HepG2 (cell line): Measurements from ENCODE around the gene USP1. TPM values are rescaled to one million over a fixed set of nuclear protein-coding genes. Genes with fewer than 3 reads are reported as not detected.

ENCODE experiments used
- BORCS8-MEF2B ChIP-seq: sonication (generic); formaldehyde crosslinking; IDR thresholded peaks from 2 replicates; pipeline ENCODE4 v1.8.0; 2022; ENCODE audit warnings: mild to moderate bottlenecking, missing genetic modification reagents
- CENPX ChIP-seq: sonication (generic); formaldehyde crosslinking; IDR thresholded peaks from 2 replicates; pipeline ENCODE4 v1.9.0; 2021; ENCODE audit warnings: mild to moderate bottlenecking, missing genetic modification reagents, moderate library complexity
- ESRRA ChIP-seq: sonication (generic); formaldehyde crosslinking; IDR thresholded peaks from 2 replicates; pipeline ENCODE4 v1.5.1; 2020; ENCODE audit warnings: mild to moderate bottlenecking, low read depth, missing genetic modification reagents
- KLF15 ChIP-seq: sonication (generic); formaldehyde crosslinking; IDR thresholded peaks from 2 replicates; pipeline ENCODE4 v1.8.1; 2023; ENCODE audit warnings: borderline replicate concordance, mild to moderate bottlenecking, inconsistent platforms, missing genetic modification reagents, mixed read lengths
- MEIS1 ChIP-seq: sonication (generic); formaldehyde crosslinking; IDR thresholded peaks from 2 replicates; pipeline ENCODE4 v1.9.0; 2021; ENCODE audit warnings: mild to moderate bottlenecking, missing genetic modification reagents, moderate library complexity, borderline replicate concordance
- PRDM4 ChIP-seq: sonication (generic); formaldehyde crosslinking; IDR thresholded peaks from 2 replicates; pipeline ENCODE4 v1.9.0; 2021; ENCODE audit warnings: missing genetic modification reagents, borderline replicate concordance
- RBFOX2 ChIP-seq: fragments of 200-400 bp; formaldehyde crosslinking; IDR thresholded peaks from 2 replicates; pipeline ENCODE4 v1.6.1; 2017; ENCODE audit warnings: low read depth, mild to moderate bottlenecking, low read length
- TARDBP ChIP-seq: sonication (generic); formaldehyde crosslinking; IDR thresholded peaks from 2 replicates; pipeline ENCODE4 v1.8.0; 2022; ENCODE audit warnings: mild to moderate bottlenecking, missing genetic modification reagents
- ZNF256 ChIP-seq: sonication (generic); formaldehyde crosslinking; conservative IDR thresholded peaks from 2 replicates; pipeline ENCODE4 v1.4.0; 2020; ENCODE audit warnings: missing genetic modification reagents
- ZNF570 ChIP-seq: sonication (generic); formaldehyde crosslinking; IDR thresholded peaks from 2 replicates; pipeline ENCODE4 v1.4.0; 2020; ENCODE audit warnings: mild to moderate bottlenecking, missing genetic modification reagents, borderline replicate concordance
- ZNF607 ChIP-seq: sonication (generic); formaldehyde crosslinking; IDR thresholded peaks from 2 replicates; pipeline ENCODE4 v1.5.1; 2020; ENCODE audit warnings: missing genetic modification reagents, mild to moderate bottlenecking, borderline replicate concordance
- polyA plus RNA-seq, 8 experiments: library from polyadenylated mRNA; depleted of rRNA in 3 of 8; stranded (reverse) in 7 of 8; unstranded in 1 of 8; fragments of >200 nt; fragmentation: Illumina TruSeq in 4 of 8; extraction: Trizol in 4 of 8; gene quantifications; 2 replicates each; pipeline versions ENCODE4 v1.2.1 to v1.2.3, GENCODE V29; 2011 to 2016; ENCODE audit warnings: low read depth in 4 of 8, missing spikeins in 1 of 8, mixed read lengths in 1 of 8; ENCODE audit not compliant: insufficient read depth in 1 of 8
- total RNA-seq, 5 experiments: library from RNA; depleted of rRNA; stranded (reverse); fragments of >200 nt; fragmentation: Illumina TruSeq; extraction: Trizol; gene quantifications; 2 replicates each; pipeline ENCODE4 v1.2.3, GENCODE V29; 2016; ENCODE audit warnings: low read depth in 1 of 5
- TF ChIP-seq, protein P1 (sequence below): sonication (generic); formaldehyde crosslinking; IDR thresholded peaks from 2 replicates; pipeline ENCODE4 v1.4.0; 2020; ENCODE audit warnings: missing genetic modification reagents
- TF ChIP-seq, protein P2 (sequence below): sonication (generic); formaldehyde crosslinking; IDR thresholded peaks from 2 replicates; pipeline ENCODE4 v1.4.0; 2020; ENCODE audit warnings: missing genetic modification reagents, mild to moderate bottlenecking, borderline replicate concordance
- TF ChIP-seq, protein P3 (sequence below): sonication (generic); formaldehyde crosslinking; IDR thresholded peaks from 2 replicates; pipeline ENCODE4 v1.4.0; 2020; ENCODE audit warnings: mild to moderate bottlenecking, missing genetic modification reagents

The USP1 gene
- total and polyA plus RNA-seq, 2 of the 13 experiments (the other 11 are each of a cell fraction or from before 2014, with no cell fraction given): 9.0 to 64.6 TPM

DNA sequence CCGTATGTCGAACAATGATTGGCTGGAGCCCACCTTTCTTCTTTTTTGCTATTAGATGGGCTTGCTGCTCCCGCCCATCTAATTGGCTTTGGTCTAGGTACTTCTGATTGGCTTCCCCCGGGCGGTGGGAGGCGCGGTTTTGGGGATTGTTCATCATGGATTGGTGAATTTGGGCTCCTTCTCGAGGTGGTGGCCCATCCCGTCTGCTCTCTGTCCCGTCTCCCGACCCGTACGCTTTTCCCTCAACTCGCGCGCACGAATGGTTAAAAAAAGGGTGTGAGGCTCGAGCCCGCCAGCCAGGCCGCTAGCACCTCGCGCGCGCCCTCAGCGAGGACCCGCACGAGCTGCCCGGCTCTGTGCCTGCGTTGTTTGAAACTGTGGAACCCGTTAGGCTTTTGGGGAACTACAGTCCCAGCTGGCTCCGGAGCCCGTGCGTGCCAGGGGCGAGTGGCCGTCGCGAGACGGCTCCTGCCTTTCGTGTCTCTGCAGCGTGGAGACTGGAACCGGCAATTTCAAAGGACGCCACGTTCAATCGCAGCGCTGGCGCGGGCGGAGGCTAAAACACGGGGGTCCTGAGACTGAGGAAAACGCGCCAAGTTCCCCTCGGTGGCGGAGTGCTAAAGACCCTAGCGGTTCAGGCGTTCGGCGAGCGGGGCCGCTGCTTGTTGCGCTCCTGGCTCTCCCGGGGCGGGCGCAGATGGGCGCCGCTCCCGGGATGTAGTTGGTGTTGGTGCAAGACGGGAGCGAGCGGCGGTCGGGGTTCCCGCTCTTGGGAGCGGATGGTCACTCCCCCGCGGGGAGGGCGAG, at the start of gene USP1 (continued):
- TF ChIP-seq, protein P1, sequence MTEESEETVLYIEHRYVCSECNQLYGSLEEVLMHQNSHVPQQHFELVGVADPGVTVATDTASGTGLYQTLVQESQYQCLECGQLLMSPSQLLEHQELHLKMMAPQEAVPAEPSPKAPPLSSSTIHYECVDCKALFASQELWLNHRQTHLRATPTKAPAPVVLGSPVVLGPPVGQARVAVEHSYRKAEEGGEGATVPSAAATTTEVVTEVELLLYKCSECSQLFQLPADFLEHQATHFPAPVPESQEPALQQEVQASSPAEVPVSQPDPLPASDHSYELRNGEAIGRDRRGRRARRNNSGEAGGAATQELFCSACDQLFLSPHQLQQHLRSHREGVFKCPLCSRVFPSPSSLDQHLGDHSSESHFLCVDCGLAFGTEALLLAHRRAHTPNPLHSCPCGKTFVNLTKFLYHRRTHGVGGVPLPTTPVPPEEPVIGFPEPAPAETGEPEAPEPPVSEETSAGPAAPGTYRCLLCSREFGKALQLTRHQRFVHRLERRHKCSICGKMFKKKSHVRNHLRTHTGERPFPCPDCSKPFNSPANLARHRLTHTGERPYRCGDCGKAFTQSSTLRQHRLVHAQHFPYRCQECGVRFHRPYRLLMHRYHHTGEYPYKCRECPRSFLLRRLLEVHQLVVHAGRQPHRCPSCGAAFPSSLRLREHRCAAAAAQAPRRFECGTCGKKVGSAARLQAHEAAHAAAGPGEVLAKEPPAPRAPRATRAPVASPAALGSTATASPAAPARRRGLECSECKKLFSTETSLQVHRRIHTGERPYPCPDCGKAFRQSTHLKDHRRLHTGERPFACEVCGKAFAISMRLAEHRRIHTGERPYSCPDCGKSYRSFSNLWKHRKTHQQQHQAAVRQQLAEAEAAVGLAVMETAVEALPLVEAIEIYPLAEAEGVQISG (CRISPR knock-in tag): peak; percentile 65
- TF ChIP-seq KLF15: no peak; the same call in 1 of the 2 replicates
- peak; percentile 90 for TF ChIP-seq RBFOX2
- TF ChIP-seq, protein P2, sequence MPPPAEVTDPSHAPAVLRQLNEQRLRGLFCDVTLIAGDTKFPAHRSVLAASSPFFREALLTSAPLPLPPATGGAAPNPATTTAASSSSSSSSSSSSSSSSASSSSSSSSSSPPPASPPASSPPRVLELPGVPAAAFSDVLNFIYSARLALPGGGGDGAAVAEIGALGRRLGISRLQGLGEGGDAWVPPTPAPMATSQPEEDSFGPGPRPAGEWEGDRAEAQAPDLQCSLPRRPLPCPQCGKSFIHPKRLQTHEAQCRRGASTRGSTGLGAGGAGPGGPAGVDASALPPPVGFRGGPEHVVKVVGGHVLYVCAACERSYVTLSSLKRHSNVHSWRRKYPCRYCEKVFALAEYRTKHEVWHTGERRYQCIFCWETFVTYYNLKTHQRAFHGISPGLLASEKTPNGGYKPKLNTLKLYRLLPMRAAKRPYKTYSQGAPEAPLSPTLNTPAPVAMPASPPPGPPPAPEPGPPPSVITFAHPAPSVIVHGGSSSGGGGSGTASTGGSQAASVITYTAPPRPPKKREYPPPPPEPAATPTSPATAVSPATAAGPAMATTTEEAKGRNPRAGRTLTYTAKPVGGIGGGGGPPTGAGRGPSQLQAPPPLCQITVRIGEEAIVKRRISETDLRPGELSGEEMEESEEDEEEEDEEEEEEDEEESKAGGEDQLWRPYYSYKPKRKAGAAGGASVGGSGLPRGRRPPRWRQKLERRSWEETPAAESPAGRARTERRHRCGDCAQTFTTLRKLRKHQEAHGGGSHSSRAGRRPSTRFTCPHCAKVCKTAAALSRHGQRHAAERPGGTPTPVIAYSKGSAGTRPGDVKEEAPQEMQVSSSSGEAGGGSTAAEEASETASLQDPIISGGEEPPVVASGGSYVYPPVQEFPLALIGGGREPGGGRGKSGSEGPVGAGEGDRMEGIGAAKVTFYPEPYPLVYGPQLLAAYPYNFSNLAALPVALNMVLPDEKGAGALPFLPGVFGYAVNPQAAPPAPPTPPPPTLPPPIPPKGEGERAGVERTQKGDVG (CRISPR knock-in tag): peak; percentile 65; the same call in 1 of the 2 replicates
- TF ChIP-seq PRDM4 (CRISPR knock-in tag): no peak
- 0 out of 2 replicates have a peak, but pooled peaks have one; percentile 34 for TF ChIP-seq BORCS8-MEF2B (CRISPR knock-in tag)
- peak; percentile 47; the same call in 1 of the 2 replicates for TF ChIP-seq MEIS1 (CRISPR knock-in tag)
- peak; percentile 29; the same call in 1 of the 2 replicates for TF ChIP-seq TARDBP (CRISPR knock-in tag)
- TF ChIP-seq ESRRA (CRISPR knock-in tag): peak; percentile 47; the same call in 1 of the 2 replicates
- TF ChIP-seq, protein P3, sequence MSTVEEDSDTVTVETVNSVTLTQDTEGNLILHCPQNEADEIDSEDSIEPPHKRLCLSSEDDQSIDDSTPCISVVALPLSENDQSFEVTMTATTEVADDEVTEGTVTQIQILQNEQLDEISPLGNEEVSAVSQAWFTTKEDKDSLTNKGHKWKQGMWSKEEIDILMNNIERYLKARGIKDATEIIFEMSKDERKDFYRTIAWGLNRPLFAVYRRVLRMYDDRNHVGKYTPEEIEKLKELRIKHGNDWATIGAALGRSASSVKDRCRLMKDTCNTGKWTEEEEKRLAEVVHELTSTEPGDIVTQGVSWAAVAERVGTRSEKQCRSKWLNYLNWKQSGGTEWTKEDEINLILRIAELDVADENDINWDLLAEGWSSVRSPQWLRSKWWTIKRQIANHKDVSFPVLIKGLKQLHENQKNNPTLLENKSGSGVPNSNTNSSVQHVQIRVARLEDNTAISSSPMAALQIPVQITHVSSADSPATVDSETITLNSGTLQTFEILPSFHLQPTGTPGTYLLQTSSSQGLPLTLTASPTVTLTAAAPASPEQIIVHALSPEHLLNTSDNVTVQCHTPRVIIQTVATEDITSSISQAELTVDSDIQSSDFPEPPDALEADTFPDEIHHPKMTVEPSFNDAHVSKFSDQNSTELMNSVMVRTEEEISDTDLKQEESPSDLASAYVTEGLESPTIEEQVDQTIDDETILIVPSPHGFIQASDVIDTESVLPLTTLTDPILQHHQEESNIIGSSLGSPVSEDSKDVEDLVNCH: no peak
- peak; percentile 67; the same call in 1 of the 2 replicates for TF ChIP-seq ZNF570 (CRISPR knock-in tag)
- peak; percentile 42 for TF ChIP-seq ZNF256 (CRISPR knock-in tag)
- TF ChIP-seq ZNF607 (CRISPR knock-in tag): peak; percentile 50
- TF ChIP-seq CENPX: no peak
